OCI-LY3 (cell line): ENCODE data around the gene C2orf80.
"Not testable (repeated sequence)": the region's sequence is repeated elsewhere in the genome, so short reads cannot be mapped to it uniquely, and the experiment has no call there.

Experiments used
- EZH2phosphoT487 ChIP-seq: fragments of 200-600 bp; shearing (Covaris generic); IDR thresholded peaks from 2 replicates; pipeline ENCODE4 v1.6.1; 2018; ENCODE audit warnings: antibody characterized with exemption, mixed run types, low read depth
- TF ChIP-seq, protein P1 (sequence below): fragments of 200-600, 300-600 bp; sonication (generic); IDR thresholded peaks from 2 replicates; pipeline ENCODE4 v1.5.1; 2014; ENCODE audit warnings: antibody characterized with exemption, low read length, low read depth

- TF ChIP-seq, protein P1, sequence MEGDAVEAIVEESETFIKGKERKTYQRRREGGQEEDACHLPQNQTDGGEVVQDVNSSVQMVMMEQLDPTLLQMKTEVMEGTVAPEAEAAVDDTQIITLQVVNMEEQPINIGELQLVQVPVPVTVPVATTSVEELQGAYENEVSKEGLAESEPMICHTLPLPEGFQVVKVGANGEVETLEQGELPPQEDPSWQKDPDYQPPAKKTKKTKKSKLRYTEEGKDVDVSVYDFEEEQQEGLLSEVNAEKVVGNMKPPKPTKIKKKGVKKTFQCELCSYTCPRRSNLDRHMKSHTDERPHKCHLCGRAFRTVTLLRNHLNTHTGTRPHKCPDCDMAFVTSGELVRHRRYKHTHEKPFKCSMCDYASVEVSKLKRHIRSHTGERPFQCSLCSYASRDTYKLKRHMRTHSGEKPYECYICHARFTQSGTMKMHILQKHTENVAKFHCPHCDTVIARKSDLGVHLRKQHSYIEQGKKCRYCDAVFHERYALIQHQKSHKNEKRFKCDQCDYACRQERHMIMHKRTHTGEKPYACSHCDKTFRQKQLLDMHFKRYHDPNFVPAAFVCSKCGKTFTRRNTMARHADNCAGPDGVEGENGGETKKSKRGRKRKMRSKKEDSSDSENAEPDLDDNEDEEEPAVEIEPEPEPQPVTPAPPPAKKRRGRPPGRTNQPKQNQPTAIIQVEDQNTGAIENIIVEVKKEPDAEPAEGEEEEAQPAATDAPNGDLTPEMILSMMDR = not testable (repeated sequence)
- not testable (repeated sequence) for TF ChIP-seq EZH2phosphoT487
Measured at GRCh38 chr2:208221873-208222272, 32.0 kb upstream of the C2orf80 start.
